ENCODE measurements around the gene CEP20. TPM values are rescaled to one million over a fixed set of nuclear protein-coding genes. Genes with fewer than 3 reads are reported as not detected.

The CEP20 gene
- total and polyA plus RNA-seq, 2 of the 8 experiments (the other 6 are each of a cell fraction or from before 2014, with no cell fraction given): 16.2 to 49.0 TPM

GRCh38 chr16:15856182-15856581 is 32.2 kb downstream of the CEP20 start:
- H2BK120ac ChIP-seq (replicated peaks; ENCODE audit: low read depth, low read length): no peak overlapping the region
- no peak overlapping the region for H2BK5ac ChIP-seq (ENCODE audit: low read depth, low read length)
- no peak overlapping the region for H3K27ac ChIP-seq (ENCODE audit: low read depth, low read length)
- H3K79me1 ChIP-seq (ENCODE audit: low read depth, low read length): no peaks in the 10 kb centered on the region
- H3K9me3 ChIP-seq (ENCODE audit: insufficient read depth in 2 of 2, low read depth in 1 of 2, low read length in 1 of 2): no peaks in the 10 kb centered on the region
- peaks cover 12% of the 10 kb centered on the region for H3K23me2 ChIP-seq (ENCODE audit: low read depth, low read length)
- no peak overlapping the region for H3K4ac ChIP-seq (replicated peaks; ENCODE audit: insufficient read length, low read depth, low read length)
- no peak overlapping the region for H2BK20ac ChIP-seq (ENCODE audit: low read length)
- WGBS, 2 experiments (ENCODE audit: extremely low coverage in 1 of 2, insufficient coverage in 1 of 2, insufficient read length in 1 of 2, insufficient replicate concordance in 2 of 2, low coverage in 1 of 2, low lambda C conversion rate in 2 of 2, missing lambda C conversion rate in 1 of 2): 86% methylated on average over 2 of the region's 2 CpGs; no CpG with 5 or more reads in 1 of the 2 experiments
- no peak overlapping the region for H3K18ac ChIP-seq (ENCODE audit: extremely low read depth, low read length)
- no peak overlapping the region for H3K14ac ChIP-seq (ENCODE audit: insufficient read length)
- no peak overlapping the region for H2AK5ac ChIP-seq (ENCODE audit: low read depth, low read length)
- H3K9ac ChIP-seq (replicated peaks in 1 of 4; ENCODE audit: extremely low read depth in 1 of 4, low read depth in 3 of 4, low read length in 3 of 4): no peak overlapping the region
- ChIA-PET CTCF (ENCODE audit: partially characterized antibody) (interaction anchor here (1.1 kb wide), 1 partner anchor 208 kb away, joined by 4 read pairs; no protein-coding TSS in a partner anchor), POLR2A (ENCODE audit: partially characterized antibody) (interaction anchor here (0.9 to 2.4 kb wide), 4 partner anchors 9 to 32 kb away, joined by 3 to 12 read pairs (median 4); partner anchors contain the start of gene CEP20)
- no peak overlapping the region for H2BK15ac ChIP-seq (ENCODE audit: low read length)
- FAIRE-seq: no peak
- H3K56ac ChIP-seq (replicated peaks; ENCODE audit: insufficient read length, low read depth, low read length): no peak overlapping the region
- no peak overlapping the region for H4K5ac ChIP-seq (ENCODE audit: insufficient read length, low read depth, low read length)
- peak overlapping the region in 1 of 4 experiments; percentile 74; a peak in 2 of 8 replicates for H3K4me3 ChIP-seq (ENCODE audit: extremely low read depth in 1 of 4, insufficient read depth in 2 of 4, low read depth in 3 of 4, low read length in 4 of 4)
- no peaks in the 10 kb centered on the region for H3K79me2 ChIP-seq (ENCODE audit: control insufficient read depth in 1 of 2, insufficient read depth in 2 of 2, low read length in 2 of 2)
- no peak overlapping the region for H2BK12ac ChIP-seq (ENCODE audit: low read depth, low read length)
- no peaks in the 10 kb centered on the region; a peak in 2 of 7 replicates for H3K4me1 ChIP-seq (replicated peaks in 1 of 4; ENCODE audit: control insufficient read depth in 3 of 4, insufficient read depth in 4 of 4, low read length in 3 of 4)
- no peak overlapping the region for H4K8ac ChIP-seq (ENCODE audit: extremely low read depth, insufficient read depth, low read length)
- no peak for DNase-seq (ENCODE audit: low read depth in 1 of 2, low spot score in 2 of 2)
- H3K4me2 ChIP-seq (ENCODE audit: insufficient read depth in 1 of 2, low read depth in 2 of 2, low read length in 2 of 2): peak overlapping the region in 1 of 2 experiments; percentile 100; a peak in 1 of 4 replicates
- no peak overlapping the region for H2AFZ ChIP-seq (ENCODE audit: low read length)
- no peaks in the 10 kb centered on the region for H3K36me3 ChIP-seq (ENCODE audit: control insufficient read depth in 2 of 4, insufficient read depth in 4 of 4, low read length in 3 of 4)
- H3K27me3 ChIP-seq (replicated peaks in 1 of 4; ENCODE audit: control insufficient read depth in 3 of 4, extremely low read depth in 1 of 4, insufficient read depth in 3 of 4, low read length in 3 of 4): peaks cover 4 to 42% (median 31%) of the 10 kb centered on the region in 4 experiments
- no peak overlapping the region for H4K91ac ChIP-seq (replicated peaks; ENCODE audit: insufficient read length, low read length)
- H4K20me1 ChIP-seq (replicated peaks in 1 of 2; ENCODE audit: control insufficient read depth in 1 of 2, insufficient read depth in 2 of 2, low read length in 2 of 2): no peaks in the 10 kb centered on the region
- no peak overlapping the region for H3K23ac ChIP-seq (ENCODE audit: insufficient read length)
- TF ChIP-seq ATF3 (IDR thresholded peaks at IDR 0.05; ENCODE audit: insufficient read depth, low read depth, low read length): no peak
- no peak for TF ChIP-seq PHF8 (conservative IDR thresholded peaks at IDR 0.05; ENCODE audit: low read depth, low read length)
- TF ChIP-seq BRCA1 (IDR thresholded peaks at IDR 0.05; ENCODE audit: low read depth, low read length): no peak
- TF ChIP-seq EP300 (IDR thresholded peaks at IDR 0.05; ENCODE audit: borderline replicate concordance in 1 of 2, low read depth in 2 of 2, low read length in 2 of 2): no peak
- no peak for TF ChIP-seq SIN3A (conservative IDR thresholded peaks at IDR 0.05 in 1 of 2, IDR thresholded peaks at IDR 0.05 in 1 of 2; ENCODE audit: low read depth in 1 of 2, low read length in 2 of 2)
- no peak for TF ChIP-seq MAX (IDR thresholded peaks at IDR 0.05)
- no peak for TF ChIP-seq CBX8 (IDR thresholded peaks at IDR 0.05; ENCODE audit: borderline replicate concordance, low read depth, low read length)
- no peak for TF ChIP-seq JUN (IDR thresholded peaks at IDR 0.05; ENCODE audit: low read depth, low read length)
- no peak for TF ChIP-seq USF2 (IDR thresholded peaks at IDR 0.05; ENCODE audit: low read length)
